GM19455 (cell line): ENCODE data around the gene SSBP3.
"Not testable (repeated sequence)": the region's sequence is repeated elsewhere in the genome, so short reads cannot be mapped to it uniquely, and the experiment has no call there.

Experiments used
- ATAC-seq: cut with Tn5 transposase; IDR thresholded peaks from one replicate; pipeline ENCODE4 v1.9.1; 2021; ENCODE audit not compliant: unreplicated experiment

SSBP3 gene

DNA sequence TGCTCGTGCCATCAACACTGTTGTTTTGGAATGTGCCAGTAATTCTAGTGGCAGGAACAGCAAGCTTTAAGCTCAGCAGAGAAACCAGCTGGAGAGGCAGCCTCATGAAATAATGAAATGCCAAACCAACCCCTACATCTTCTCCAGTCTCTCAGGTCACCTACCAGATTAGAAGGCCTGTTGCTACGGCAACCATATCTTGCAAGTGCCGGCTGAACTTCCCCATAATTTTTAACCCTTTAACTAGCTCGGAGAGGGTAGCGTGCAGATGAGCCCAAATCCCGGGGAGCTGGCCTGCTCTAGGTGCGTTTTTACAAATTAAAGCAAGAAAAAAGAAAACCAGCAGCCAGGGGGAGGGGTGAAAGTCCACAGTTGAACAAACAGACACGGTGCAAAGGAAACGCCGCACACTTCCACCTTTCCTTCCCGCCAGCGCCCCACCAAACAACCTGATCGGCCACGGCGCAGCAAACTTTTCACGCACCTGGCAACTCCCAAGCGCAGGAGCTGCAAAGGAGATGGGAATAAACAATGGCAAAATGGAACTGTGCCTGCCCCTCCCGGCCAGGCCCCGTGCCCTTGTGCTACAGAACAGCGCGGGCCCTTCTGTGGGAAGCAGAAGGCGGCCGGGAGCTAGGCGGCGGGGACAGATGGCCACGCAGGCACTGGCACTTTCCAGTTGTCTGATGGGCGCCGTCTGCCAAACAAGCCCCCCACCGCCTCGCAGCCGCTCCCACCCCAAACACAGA, 50.1 kb downstream of the SSBP3 start:
- no peak for ATAC-seq

DNA sequence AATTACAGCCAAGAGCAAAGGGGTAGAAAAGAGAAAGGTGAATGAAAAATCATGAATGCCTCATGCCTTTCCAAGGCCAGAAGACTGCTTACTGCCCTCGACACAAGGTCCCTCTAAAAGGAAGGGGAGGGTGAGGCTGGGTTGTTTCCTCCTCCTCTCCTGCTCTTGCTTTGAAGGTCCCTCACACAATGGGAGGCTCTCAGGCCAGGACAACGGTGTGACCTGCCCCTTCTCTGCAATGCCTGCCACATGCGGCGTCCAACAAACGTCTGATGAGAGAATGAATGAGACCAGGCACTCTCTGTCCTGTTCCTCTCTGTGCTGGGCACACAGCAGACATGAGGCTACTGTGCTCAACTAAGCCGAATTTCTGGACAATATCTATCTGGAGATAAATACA, 51.3 kb downstream of the SSBP3 start:
- ATAC-seq: no peak

DNA sequence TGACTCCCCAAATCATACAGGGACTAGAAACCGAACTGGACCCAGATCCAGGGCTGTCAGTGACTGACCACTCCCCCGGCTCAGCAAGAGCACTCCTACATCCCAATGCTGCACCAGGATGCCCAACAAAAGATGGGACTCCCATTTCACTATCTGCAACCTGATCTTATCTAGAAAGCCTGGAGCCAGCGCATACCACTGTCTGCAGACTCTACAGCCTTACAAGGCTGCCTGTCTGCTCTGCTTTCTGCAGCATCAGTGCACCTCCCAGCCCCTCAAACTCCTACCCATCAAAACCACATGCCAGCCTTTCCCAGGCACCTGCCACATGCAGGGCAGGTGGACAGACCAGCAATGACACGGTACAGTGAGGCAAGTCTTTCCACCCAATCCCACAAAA, 52.2 kb downstream of the SSBP3 start:
- no peak for ATAC-seq

DNA sequence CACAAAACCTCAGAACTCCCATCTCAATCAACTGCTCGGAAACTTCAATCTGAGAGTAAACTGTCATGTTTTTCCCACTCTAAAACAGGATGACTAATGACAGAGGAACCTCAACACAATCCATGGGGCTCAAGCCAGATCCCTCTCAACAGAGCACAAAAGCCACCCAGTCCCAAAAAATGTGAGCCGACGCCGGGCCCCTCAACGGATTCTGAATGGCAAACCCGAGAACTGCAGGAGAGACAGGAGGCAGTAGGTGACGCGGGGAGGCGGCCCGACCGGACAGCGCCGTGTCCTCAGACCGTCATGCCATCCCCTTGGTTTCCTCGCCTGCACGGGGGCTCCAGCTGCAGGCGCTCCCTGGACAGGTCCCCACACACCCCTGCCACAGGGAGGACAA, 53.4 kb downstream of the SSBP3 start:
- no peak for ATAC-seq

DNA sequence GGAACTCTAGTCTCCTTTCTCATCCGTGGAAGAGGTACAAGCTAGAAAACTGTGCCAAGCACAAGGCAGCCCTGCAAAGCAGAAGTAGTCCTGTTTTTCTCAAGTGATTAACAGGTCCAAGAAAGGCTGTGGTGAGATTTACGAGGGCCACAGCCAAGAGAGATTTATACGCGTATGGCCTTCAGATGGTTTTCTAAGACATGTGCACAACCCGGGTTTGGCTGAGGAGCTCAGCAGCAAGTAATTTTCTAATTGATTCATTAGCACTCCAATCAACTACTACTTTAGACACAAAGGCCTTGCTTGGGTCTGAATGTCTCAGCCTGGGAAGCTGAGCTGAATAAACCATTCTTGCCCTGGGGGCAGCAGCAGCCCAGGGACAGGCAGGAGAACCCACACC, 55.8 kb downstream of the SSBP3 start:
- ATAC-seq: no peak

DNA sequence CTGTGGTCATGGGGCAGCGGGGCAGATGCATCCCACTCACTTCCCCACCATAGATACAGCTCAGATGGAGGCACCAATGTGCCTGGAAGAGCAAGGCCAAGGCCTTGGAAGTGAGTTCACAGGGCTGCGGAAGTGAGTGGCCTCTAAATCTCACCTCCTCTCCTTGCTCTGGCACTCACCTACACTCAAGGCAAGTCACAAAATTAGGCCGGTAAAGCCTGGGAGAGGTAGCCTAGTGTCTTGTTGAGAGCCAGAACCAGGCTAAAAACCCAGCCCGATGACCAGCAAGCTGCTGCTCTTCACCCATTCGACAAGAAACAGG, 57.5 kb downstream of the SSBP3 start:
- no peak for ATAC-seq

DNA sequence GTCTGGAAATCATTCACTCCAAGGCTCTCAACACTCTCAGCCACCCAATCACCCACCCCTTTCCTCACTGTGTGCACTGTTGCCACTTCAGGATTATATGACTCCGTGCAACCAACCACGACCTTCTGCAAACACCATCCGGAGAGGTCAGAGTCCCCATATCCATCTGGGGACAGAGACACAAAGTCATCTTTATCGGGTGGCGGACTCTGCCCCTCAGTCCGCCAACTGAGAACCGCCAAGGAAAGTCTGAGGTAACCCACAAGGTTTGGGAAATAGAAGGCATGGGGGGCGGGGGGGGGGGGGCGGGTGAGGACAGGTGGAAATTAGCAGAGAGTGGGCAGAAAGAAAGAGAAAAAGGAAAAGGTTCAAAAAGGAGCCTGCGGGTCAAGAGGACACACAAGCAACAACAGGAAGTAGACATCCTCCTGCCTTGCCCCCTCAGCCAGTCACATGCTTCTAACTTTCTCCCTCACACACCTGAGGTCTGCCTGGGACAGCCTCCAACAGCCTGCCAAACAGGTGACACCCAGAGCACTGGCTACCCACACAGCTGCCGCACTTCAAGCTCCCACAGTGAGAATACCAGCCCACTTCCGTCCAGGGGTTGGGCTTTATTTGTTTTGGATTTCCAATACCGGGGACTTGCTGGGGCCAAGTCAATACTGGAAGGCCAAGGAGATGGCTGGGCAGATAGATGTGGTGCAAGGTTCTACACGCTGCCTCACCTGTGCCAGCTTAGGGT, 58.1 kb downstream of the SSBP3 start:
- no peak for ATAC-seq

DNA sequence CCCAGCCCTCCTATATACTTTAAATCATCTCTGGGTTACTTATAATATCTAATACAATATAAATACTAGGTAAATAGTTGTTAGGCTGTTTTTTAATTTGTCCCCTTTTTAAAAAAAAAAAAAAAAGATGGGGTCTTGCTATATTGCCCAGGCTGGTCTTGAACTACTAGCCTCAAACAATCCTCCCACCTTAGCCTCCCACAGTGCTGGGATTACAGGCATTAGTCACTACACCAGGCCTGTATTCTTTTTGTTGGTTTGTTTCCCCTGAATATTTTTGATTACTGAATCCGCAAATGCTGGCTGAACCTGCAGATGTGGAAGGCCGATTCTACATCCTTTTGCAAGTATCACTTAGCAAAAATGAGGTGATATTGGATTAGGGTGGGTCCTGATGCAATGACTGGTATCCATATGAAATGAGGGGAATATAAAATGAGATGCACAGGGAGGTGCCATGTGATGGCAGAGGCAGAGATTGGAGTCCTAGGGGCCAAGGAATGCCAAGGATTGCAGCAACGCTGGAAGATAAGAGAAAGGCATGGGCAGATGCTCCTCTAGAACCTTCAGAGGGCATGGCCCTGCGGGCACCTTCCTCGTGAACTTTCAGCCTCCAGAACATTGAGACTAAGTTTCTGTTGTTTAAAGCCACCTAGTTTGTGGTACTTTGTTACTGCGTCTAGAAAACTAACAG, 58.8 kb downstream of the SSBP3 start:
- ATAC-seq: no peak

DNA sequence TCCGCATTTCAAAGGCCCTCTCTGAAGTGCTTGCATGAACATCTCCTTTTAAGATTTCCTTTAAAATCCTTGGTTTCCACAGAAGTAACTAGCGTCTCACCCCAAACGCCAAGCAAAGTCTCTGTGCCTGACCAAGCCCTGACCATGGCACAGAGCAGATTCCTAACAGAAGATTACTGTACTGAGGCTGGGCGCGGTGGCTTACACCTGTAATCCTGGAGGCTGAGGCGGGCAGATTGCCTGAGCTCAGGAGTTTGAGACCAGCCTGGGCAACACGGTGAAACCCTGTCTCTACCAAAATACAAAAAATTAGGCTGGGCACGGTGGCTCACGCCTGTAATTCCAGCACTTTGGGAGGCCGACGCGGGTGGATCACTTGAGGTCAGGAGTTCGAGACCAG, 60.6 kb downstream of the SSBP3 start:
- ATAC-seq: not testable (repeated sequence)

DNA sequence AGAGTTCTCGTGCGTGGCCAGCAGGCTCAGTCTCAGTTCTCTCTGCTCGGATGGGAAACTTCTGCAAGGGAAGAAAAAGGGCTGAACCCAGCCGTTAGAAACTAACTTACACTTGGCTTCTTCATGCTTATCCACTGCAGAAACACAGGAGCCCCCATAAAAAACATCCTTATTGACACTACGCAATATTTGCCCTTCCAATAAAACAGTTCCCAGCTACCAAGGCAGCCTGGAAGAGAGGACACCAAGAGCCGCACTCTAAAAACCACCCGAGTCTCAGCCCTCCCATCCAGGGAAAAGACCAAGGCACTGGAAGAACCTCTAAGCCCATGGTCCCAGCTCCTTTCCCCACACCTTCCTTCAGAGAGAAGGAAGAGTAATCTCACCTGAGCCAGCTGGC, 61.1 kb downstream of the SSBP3 start:
- no peak for ATAC-seq

DNA sequence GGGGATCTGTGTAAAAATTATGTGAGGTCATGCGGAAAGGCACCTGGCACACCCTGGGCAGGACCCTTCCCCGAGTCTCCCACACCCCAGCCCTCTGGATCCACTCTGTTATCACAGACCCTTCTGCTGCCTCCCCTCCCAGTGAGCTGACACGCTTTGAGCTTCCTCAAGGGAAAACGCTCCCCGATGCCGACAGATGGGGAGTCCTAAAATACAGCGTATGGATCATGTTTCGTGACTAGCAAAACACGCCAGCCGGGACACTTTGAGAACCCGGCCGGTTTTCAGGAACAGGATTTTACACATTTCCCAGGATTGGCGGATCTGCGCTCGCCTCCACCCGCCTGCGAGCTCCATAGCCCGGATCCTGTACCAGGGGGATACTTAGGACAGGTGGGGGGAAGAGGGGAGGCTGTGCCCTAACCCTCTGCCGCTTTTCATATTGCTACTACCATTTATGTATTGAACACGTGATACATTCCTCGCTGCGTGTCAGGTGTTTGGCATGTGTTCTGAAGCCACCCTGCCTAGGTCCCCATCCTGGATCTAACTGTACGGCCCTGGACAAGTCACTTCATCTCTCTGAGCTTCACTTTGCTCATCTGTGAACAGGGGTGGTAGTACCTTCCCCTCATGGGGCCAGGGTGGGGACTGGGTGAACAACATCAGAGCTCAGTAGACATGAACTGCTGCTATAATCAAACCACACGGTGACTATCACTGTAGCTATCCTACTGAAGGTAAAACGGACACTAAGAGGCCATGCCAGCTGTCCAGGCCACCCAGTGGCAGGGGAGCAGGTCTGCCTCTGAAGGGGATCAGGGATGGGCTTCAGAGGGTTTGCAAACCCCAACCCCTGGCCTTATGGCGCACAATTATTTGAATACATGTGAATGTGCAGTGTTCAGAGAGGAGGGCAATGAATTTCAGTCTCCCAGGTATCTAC, 63.2 kb downstream of the SSBP3 start:
- no peak for ATAC-seq

DNA sequence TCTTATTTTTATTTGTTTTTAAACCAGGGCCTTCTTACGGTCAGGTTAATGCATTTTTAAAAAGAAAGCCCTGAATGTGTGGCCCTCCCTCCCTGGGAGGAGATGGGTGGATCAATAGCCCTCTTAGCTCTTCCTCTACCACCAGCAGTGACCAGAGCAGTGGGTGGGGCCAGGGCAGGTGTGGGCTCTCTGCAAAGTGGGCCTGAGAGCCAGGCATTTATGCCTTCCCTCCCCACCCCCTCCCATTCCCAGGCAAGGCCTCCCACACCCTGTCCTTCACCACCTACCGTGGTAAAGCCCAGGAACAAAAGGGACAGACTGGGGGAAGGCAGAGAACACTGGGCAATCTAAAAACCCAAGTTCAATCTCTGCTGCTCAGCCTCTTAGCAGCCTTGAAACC, 63.9 kb downstream of the SSBP3 start:
- ATAC-seq: no peak

DNA sequence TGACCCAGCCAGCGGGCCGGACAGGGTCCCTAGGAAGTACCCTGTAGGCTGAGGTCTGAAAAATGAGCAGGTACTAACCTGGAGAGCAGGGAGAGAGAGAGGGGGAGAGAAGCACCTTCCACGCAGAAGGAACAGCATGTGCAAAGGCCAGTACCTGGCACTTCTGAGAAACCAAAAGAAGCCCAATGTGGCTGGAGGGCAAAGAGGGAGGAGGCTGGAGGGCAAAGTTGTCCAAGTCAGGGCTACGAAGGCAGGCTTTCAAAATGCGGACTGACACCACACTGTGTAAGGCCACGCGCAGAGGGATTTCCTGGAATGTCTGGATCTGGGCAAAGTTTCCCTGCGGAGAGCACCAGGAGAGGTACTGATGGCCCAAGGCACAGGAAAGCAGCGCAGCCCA, 64.4 kb downstream of the SSBP3 start:
- ATAC-seq: no peak

DNA sequence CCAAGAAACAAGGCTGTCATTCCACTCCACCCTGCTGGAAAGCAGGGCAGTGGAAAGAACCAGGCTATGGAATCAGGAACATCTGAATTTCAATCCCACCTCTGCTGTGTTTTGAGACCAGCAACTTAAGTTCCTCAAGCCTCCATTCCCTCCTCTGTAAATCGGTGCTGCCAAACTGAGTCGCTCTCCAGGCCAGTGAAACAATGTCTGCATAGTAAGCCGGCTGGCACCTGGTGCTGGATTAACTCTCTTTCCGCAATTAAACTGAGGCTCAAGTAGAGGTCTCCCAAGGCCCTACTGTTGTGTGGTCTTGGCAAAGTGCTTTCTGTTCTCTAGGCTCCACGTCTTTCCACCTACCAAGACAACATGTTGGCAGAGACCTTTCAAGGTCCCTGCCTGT, 65.3 kb downstream of the SSBP3 start:
- ATAC-seq: no peak

DNA sequence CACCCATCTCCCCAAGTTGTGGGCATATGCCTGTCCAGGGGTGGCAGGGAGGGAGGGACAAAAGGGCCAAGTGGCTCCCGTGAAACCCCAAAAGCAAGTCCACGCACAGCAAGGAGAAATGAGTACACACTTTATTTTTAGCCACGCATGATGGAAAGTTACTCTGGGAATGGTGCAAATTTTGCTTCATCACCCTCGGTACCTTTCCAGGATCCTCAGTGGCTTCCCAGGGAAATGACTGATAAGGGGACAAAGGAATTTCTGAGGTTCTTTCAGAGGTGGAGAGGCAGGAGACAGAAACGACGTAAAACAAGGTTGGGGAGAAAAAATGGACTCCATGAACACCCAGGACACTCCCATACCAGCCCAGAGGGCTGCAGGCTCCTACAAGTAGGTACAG, 65.8 kb downstream of the SSBP3 start:
- no peak for ATAC-seq

DNA sequence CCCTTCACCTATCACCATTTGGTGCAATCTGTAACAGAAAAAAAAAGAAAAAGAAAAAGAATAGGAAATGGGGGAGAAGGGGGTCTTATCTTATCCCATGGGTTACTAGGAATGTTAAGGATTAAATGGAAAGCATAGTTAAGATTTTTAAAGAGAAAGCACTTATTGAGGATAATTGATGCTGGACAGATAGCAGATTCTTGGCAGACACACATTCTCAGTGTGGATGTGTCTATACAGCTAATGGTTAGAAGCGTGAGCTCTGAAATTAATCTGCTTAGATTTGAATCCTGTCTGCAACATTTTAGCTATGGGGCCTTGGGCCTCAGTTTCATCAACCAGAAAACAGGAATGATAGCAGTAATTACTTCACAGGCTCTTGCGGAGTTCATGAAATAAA, 67.1 kb downstream of the SSBP3 start:
- ATAC-seq: no peak

DNA sequence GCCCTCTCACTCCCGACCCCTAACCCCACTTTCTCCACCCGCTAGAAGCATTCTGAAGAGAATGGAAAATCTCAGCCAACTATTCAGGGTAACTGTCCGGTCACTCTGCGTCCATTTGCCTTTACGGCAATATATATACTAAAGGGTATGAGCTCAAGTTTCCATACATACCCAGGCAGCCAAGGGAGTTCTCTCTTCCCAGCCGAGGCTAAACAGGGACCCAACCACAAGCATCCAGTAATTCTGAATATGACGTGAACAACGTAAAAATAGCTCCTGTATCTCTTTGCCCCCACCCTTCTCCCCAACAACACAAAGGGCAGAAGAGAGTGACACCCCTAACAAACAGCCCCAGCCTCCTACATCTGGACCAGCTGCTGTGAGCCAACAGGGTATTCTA, 67.7 kb downstream of the SSBP3 start:
- no peak for ATAC-seq

DNA sequence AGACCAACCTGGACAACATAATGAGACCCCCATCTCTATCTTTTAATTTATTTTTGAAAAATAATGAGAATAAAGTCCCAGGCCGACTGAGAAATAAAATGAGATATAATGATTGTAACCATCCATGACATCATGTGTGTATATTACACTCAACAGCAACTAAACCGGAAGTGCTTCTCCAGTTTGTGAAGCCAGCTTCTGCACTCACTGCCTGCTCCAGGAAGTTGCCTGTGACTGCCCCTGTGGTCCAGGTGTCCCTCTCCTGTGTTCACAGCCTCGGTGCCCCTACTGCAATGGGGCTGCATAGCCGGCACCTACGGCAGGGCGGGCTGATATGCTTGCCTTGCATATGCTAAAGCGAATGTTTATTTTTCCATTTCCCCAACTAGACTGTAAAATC, 68.3 kb downstream of the SSBP3 start:
- ATAC-seq: no peak

DNA sequence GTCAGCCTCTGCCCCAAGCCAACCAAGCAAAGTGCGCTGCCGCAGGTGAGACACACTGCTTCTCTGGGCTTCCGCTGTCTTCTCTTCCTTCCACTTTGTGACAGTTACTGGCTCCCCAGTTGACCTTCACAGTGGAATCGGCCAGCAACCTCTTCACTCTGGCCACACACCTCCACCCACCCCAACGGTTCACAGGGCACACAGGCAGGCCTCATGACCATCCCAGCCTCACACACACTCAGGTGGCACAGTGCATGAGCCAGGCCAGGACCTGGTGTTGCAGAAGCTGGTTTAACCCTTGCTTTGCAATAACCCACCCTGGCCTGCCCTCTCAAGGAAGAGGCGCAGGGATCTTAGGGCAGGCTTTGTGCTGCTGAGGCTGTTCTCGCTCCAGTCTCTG, 69.2 kb downstream of the SSBP3 start:
- no peak for ATAC-seq

DNA sequence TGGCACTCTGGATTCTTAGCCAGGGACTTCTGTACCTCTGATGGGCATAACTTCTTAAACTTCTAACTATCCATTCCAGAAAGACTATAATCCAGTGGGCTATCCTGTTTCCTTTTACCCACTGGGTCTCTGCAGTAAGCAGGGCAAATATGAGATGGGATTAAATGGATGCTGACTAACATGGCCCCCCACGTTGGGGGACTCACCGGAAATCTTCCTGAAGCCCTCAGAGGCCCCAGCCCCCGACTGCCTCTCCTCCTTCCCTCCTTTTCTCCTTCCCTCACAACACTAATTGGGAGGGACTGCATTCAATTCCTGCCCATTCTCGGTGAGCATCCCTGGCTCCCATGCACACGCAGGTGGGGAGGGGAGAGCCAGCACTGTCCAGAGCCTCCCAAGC, 70.1 kb downstream of the SSBP3 start:
- ATAC-seq: no peak

DNA sequence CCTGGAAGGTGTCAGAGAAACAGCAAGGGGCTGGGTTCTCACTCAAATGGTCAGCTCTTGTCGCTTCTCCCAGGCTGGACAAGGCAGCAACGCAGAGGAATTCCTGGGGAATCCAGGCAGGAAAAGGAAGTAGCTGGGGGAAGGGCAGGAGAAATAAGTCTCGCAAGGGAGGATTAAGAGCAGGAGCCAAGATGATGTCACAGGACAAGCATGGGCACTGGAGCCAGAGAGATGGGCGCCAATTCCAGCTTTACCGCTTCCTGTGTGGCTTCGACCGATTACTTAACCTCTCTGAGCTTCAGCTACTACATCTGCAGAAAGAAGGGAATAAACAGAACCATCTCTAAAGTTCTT, 70.5 kb downstream of the SSBP3 start:
- ATAC-seq: no peak
